HuH-7 (cell line): ENCODE results near the gene TMEM132D.

Source experiments
- DNase-seq: peaks from one replicate; pipeline ENCODE4 v3.0.0; 2011; ENCODE audit warnings: low spot score

Gene TMEM132D

GRCh38 chr12:129434790-129435189 is 469.0 kb downstream of the TMEM132D start:
- DNase-seq, result no peak

- DNase-seq, result no peak
Observed at GRCh38 chr12:129428240-129428936, 475.4 kb downstream of the TMEM132D start.

GRCh38 chr12:129423041-129423580 is 480.7 kb downstream of the TMEM132D start:
- no peak for DNase-seq

- DNase-seq, result no peak
Observed at GRCh38 chr12:129413295-129413694, 490.5 kb downstream of the TMEM132D start.

DNA sequence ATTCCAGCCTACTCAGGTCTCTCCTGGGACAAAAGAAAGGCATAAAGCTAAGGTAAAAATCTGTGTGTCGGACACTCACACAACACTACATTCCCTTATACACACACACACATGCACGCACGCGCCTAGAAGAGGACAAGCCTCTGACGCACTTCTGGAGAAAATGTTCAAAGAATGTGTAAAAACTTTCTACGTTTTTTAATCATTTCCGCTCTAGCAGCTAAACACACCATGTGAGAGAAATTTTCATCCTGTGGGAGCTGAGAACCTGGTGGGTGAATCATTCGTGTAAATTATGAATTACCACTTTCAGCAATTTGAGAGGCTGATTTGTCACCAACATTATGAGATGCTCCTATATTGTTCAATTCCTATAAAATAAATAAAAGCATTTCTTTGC is 494.5 kb downstream of the TMEM132D start:
- DNase-seq, result no peak

DNA sequence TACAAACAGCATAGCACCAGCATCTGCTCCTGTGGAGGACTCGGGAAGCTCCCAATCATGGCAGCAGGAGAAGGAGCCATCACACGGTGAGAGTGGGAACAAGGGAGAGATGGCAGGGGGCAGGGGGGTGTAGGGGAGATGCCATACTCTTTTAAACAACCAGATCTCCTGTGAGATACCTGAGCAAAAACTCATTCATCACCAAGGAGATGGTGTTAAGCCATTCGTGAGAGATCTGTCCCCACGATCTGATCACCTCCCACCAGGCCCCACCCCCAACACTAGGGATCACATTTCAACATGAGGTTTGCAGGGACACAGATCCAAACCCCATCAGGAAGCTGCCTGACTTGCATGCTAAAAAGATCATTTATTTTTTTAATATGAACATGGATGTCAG is 499.3 kb downstream of the TMEM132D start:
- no peak for DNase-seq

- DNase-seq, result no peak
Observed at GRCh38 chr12:129401572-129401971, 502.3 kb downstream of the TMEM132D start.

DNA sequence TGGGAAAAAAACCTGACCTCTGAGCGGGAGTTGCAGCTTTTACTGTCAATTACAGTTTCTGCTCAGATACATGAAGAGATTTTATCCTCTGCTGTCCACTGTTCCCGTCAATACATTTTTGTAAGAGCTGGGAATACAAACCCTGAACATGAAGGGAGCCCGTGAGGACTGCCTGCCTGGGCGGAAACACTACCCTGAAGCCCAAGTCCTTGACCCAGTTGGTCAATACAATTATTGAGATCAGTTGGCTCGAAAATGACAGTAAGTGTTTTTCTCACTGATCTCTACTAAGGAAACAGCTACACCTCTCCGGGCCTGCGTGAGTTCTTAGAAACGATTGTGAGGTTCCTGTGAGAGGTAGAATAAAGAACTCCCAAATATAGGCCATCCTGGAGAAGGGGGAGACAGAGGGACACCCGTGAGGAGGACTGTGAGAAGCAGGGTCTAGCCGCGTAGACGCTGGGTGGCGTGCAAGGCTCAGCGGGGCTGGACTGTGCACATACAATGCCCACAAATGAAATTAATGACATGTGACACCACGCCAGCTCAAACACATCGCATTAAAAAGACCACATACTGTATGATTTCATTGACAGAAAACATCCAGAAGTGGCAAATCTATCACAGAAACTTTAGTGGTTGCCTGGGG is 509.5 kb downstream of the TMEM132D start:
- DNase-seq, result no peak

GRCh38 chr12:129393357-129393937 is 510.4 kb downstream of the TMEM132D start:
- DNase-seq, result no peak

DNA sequence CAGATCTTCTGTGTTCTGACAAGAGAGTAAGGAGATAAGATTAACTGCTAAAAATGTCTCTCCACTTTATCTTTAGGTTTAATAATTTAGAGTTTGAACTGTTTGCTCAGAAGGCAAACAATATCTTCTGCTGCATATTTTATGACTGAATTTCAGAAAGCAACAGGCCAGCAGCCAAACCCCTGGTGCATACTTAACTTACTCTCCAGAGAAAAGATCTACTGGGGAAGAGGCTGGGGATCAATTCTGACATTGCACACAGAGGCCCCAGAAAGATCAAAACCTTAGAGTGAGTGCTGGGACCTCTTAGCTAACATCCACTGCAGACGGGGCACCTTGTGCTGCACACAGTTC is 518.2 kb downstream of the TMEM132D start:
- DNase-seq, result no peak

DNA sequence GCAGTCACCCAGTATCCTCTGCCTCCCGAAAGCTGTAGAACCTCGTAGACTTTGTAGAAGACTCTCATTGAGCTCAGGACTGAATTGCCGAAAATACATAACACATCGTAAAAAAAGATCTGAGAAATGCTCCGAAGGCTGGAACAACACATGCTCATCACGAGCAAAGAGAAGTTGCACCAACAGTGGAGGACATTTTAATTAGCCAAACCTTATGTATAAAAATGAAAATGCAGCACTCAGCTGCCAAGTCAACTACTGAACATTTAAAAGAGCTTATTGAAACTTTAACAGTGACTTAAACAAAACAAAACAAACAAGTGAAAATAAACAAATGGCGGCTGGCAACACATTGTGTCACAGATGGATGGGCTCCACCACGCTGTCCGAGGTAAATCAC is 519.9 kb downstream of the TMEM132D start:
- no peak for DNase-seq

GRCh38 chr12:129381715-129382114 is 522.1 kb downstream of the TMEM132D start:
- no peak for DNase-seq

DNA sequence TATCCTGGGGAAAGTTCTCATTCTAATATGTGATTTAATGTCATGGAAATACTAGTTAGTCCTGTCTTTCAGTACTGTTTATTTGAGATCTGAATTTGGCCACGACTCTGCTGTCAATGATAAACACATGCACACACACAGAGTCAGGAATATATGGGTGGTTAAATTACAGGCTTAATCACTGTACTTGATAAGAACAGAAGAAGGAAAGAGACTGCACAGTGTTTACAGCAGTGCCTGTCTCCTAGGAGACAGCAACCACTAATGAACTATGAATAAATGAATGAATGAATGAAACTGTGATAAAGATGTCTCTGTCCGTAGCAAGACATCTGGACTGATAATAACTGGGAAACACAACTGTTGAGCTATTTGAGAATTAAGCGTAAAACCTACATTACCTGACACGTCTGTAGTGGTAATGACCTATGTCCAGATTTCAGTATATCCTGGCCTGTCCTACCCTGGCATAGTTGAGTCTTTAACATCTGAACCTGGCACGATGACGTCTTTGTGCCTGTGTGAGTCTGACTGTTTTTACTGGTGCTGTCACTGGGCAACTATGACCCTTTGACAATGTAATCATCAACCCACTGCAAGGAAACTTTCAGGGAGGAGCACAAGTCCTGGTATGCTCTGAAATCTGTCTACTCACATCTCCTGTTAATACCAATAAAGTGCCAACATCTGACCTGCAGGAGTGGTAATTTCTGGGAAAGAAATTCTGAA is 524.6 kb downstream of the TMEM132D start:
- no peak for DNase-seq

DNA sequence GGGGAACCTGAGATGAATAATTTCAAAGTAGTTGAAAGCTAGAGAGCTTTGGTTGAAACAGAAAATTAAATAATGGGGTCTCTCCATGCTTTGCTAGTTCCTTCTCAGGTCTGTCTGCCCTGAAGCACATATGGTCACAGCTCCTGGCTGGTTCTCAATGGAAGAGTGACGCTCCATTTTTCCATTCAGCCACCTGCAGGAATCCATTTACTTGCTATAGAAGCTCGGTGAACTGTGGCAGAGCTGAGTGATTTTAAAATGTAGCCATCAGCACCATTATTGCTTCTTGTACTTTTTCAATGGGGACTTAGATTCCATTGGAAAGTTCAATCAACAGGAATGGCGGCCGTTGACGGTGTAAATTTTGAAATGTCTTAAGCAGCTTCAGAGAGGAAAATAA is 525.3 kb downstream of the TMEM132D start:
- no peak for DNase-seq

DNA sequence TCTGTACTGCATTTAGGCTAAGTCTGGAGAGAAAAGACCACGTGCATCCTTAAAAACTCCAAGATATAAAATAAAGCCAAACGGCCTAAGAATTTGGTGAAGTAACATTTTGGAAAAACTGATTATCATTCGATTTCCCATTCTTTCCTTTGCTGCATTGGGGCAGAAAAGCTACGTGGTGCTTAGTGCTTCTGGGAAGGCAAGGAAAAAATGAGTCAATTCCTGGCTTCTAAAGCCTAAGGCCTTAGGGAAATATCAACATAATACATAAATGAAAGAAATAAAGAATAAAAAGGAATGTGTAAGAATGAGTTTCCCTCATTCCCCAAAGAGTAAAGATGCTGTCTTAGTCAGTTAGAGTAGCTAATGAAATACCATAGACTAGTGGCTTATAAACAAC is 530.1 kb downstream of the TMEM132D start:
- no peak for DNase-seq

DNA sequence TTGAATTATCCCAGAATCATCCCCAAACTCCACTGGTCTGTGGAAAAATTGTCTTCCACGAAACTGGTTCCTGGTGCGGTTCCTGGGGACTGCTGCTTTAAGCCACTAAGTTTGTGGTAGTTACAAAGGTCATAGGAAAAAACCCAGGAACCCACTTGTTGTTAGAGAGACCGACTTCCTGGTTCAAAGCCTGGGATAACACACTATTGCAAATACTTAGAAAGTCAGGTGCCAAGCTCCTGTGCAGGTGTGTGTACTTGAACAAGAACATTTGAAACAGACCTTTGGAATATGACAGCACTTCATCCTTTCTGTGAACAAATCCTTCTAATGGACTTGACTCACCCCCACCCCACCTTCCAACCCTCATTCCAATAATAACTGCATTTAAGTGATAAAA is 530.9 kb downstream of the TMEM132D start:
- DNase-seq, result no peak

DNA sequence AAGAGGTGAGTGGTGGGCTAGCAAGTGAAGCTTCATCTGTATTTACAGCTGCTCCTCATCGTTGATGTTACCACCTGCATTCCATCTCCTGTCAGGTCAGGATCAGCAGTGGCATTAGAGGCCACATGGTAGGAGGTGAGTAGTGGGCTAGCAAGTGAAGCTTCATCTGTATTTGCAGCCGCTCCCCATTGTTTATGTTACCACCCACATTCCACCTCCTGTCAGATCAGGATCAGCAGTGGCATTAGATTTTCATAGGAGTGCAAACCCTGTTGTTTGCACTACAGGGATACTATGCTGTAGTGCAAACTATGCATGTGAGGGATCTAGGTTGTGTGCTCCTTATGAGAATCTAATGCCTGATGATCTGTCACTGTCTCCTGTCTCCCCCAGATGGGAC is 531.5 kb downstream of the TMEM132D start:
- DNase-seq, result no peak

DNA sequence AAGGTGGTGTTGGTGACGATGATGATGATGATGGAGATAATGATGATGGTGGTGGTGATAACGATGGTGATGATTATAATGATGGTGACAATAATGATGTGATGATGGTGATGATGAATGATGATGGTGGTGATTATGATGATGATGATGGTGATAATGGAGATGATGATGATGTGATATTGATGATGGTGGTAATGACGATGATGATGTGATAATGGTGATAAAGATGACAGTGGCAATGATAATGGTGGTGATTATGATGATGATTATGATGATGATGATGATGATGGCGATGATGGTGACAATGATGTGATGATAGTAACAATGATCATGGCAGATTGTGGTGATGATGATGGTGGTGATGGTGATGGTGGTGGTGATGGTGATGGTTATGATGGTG is 532.6 kb downstream of the TMEM132D start:
- DNase-seq, result no peak

DNA sequence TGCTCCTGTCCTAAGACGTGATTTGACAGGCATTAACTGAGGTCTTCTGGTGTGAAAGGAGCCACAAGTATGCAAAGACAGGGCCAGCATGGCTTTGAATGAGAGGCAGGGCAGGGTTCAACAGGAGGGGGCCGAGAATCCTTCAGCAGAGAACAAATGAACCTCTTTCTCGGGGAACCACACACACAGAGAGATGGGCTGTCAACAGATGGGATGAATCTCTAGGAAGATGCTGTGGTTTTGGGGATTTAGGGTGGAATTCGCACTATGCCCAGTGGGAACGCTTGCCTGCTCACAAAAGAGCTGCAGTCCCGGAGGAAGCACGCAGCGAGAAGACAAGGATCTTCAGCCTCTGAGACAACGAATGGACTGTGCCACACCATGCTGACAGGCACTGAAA is 537.2 kb downstream of the TMEM132D start:
- DNase-seq, result no peak

DNA sequence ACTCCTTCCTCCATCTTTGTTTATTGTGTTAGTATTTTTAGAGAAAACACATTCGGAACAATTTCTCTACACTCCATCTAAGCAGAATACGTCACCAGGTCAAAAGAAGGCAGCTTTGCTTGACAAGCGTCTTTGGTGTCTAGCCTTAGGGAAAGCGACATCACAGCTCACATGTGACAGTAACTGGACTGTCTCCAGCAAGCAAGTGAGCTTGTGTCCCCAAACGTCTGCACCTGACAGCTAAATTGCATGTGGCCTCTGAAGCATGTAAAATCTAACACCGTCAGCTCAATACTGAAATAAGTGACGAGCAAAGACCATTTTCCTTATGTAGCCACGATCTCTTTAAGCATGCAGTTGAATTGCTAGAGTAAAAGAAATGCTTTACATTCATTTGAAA is 540.8 kb downstream of the TMEM132D start:
- no peak for DNase-seq

- no peak for DNase-seq
Observed at GRCh38 chr12:129357233-129357632, 546.6 kb downstream of the TMEM132D start.

DNA sequence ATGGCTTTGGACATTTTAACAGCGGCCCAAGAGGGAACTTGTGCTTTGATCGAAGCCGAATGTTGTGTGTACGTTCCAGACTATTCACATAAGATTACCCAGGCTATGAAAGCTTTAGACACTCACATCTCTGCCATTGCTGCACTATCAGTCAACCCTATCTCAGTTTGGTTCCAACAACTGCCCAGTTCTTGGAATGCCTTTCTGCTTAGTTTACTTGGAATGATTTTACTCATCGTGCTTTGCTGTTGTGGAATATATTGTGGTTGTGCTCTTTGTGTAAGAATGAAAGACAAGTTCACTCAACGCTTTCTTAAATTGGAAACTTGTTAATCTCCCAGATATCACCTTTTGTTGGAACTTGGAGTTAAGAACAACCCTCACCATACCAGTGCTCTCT is 552.3 kb downstream of the TMEM132D start:
- DNase-seq, result no peak

GRCh38 chr12:129339336-129339735 is 564.5 kb downstream of the TMEM132D start:
- DNase-seq, result no peak
